H9 (cell line): Measurements from ENCODE around the gene RHNO1. TPM values are rescaled to one million over a fixed set of nuclear protein-coding genes. Genes with fewer than 3 reads are reported as not detected.
A peak's percentile ranks its signal among the peaks of the same experiment; 100 is the strongest.

Experiments
- DNase-seq: peaks from one replicate; pipeline ENCODE4 v3.0.0-alpha.2; 2017
- H2AFZ ChIP-seq: one replicate; pipeline ENCODE4 v1.6.1; 2013; ENCODE audit warnings: mild to moderate bottlenecking, low read length, control low read depth, moderate library complexity
- H2AK5ac ChIP-seq: 2 replicates; pipeline ENCODE4 v1.6.1; 2013; ENCODE audit warnings: low read length, control low read depth, mixed read lengths; ENCODE audit not compliant: insufficient read length
- H2BK120ac ChIP-seq: one replicate; pipeline ENCODE4 v1.6.1; 2013; ENCODE audit warnings: low read depth, mild to moderate bottlenecking, low read length, control low read depth, inconsistent platforms; ENCODE audit not compliant: poor library complexity, severe bottlenecking
- H2BK12ac ChIP-seq: 2 replicates; pipeline ENCODE4 v1.6.1; 2013; ENCODE audit warnings: low read length, control low read depth, mixed read lengths, low read depth; ENCODE audit not compliant: insufficient read length
- H2BK15ac ChIP-seq: 2 replicates; pipeline ENCODE4 v1.6.1; 2013; ENCODE audit warnings: low read depth, low read length, control low read depth
- H2BK20ac ChIP-seq: one replicate; pipeline ENCODE4 v1.6.1; 2013; ENCODE audit warnings: low read depth, mild to moderate bottlenecking, low read length, control low read depth, inconsistent platforms; ENCODE audit not compliant: poor library complexity, severe bottlenecking
- H2BK5ac ChIP-seq: 2 replicates; pipeline ENCODE4 v1.6.1; 2013; ENCODE audit warnings: low read length, control low read depth, mixed read lengths; ENCODE audit not compliant: insufficient read length
- H3K14ac ChIP-seq: 2 replicates; pipeline ENCODE4 v1.6.1; 2013; ENCODE audit warnings: low read length, control low read depth; ENCODE audit not compliant: insufficient read depth
- H3K18ac ChIP-seq: 2 replicates; pipeline ENCODE4 v1.6.1; 2013; ENCODE audit warnings: low read depth, mild to moderate bottlenecking, mixed read lengths, low read length, control low read depth; ENCODE audit not compliant: insufficient read length
- H3K23ac ChIP-seq: 2 replicates; pipeline ENCODE4 v1.6.1; 2013; ENCODE audit warnings: low read length, control low read depth, mixed read lengths, low read depth; ENCODE audit not compliant: insufficient read length
- H3K23me2 ChIP-seq: 2 replicates; pipeline ENCODE4 v1.6.1; 2013; ENCODE audit warnings: low read depth, mild to moderate bottlenecking, mixed read lengths, low read length, control low read depth; ENCODE audit not compliant: insufficient read length, poor library complexity, severe bottlenecking
- H3K27ac ChIP-seq: 2 replicates; pipeline ENCODE4 v1.5.1; 2013; ENCODE audit warnings: low read length, control low read depth, mixed read lengths, low read depth; ENCODE audit not compliant: insufficient read length
- H3K27me3 ChIP-seq: 2 replicates; pipeline ENCODE4 v1.6.1; 2013; ENCODE audit warnings: low read length, control low read depth, inconsistent platforms; ENCODE audit not compliant: insufficient read depth
- H3K4ac ChIP-seq: 2 replicates; pipeline ENCODE4 v1.6.1; 2013; ENCODE audit warnings: low read depth, mild to moderate bottlenecking, control low read depth, inconsistent platforms, low read length, moderate library complexity
- H3K4me1 ChIP-seq: 2 replicates; pipeline ENCODE4 v1.6.1; 2013; ENCODE audit warnings: low read length, control low read depth, inconsistent platforms; ENCODE audit not compliant: insufficient read depth
- H3K4me2 ChIP-seq: 2 replicates; pipeline ENCODE4 v1.6.1; 2013; ENCODE audit warnings: low read length, control low read depth, mixed read lengths; ENCODE audit not compliant: insufficient read length, insufficient read depth
- H3K56ac ChIP-seq: 2 replicates; pipeline ENCODE4 v1.6.1; 2013; ENCODE audit warnings: low read depth, mild to moderate bottlenecking, mixed read lengths, low read length, control low read depth; ENCODE audit not compliant: insufficient read length
- H3K79me1 ChIP-seq: 2 replicates; pipeline ENCODE4 v1.6.1; 2013; ENCODE audit warnings: low read depth, mild to moderate bottlenecking, moderate library complexity, low read length, control low read depth, inconsistent platforms; ENCODE audit not compliant: insufficient read depth, poor library complexity, severe bottlenecking
- H3K79me2 ChIP-seq: 2 replicates; pipeline ENCODE4 v1.6.1; 2013; ENCODE audit warnings: low read length, control low read depth, inconsistent platforms; ENCODE audit not compliant: insufficient read depth
- H3K9ac ChIP-seq: 2 replicates; pipeline ENCODE4 v1.6.1; 2013; ENCODE audit warnings: low read length, control low read depth, mixed read lengths; ENCODE audit not compliant: insufficient read length; ENCODE audit errors: extremely low read depth
- H3K9me3 ChIP-seq: one replicate; pipeline ENCODE4 v1.6.1; 2013; ENCODE audit warnings: low read depth, low read length, inconsistent platforms; ENCODE audit not compliant: control insufficient read depth
- H3T11ph ChIP-seq: one replicate; pipeline ENCODE4 v1.6.1; 2013; ENCODE audit warnings: mild to moderate bottlenecking, low read length, control low read depth, inconsistent platforms
- H4K20me1 ChIP-seq: one replicate; pipeline ENCODE4 v1.6.1; 2013; ENCODE audit not compliant: control insufficient read depth, insufficient read length, insufficient read depth
- H4K5ac ChIP-seq: 2 replicates; pipeline ENCODE4 v1.6.1; 2013; ENCODE audit warnings: low read depth, mild to moderate bottlenecking, mixed read lengths, low read length, control low read depth; ENCODE audit not compliant: insufficient read length
- H4K8ac ChIP-seq: replicated peaks from 2 replicates; pipeline ENCODE4 v1.6.1; 2013; ENCODE audit warnings: low read length, control low read depth, mixed read lengths, low read depth; ENCODE audit not compliant: insufficient read length
- H4K91ac ChIP-seq: 2 replicates; pipeline ENCODE4 v1.6.1; 2013; ENCODE audit warnings: low read depth, mild to moderate bottlenecking, moderate library complexity, mixed read lengths, low read length, control low read depth; ENCODE audit not compliant: insufficient read length
- H3K27ac Mint-ChIP-seq, 3 experiments: 2 replicates in 2 of 3; 3 replicates in 1 of 3; pipeline ENCODE4 v1.8.0; 2020 to 2021; ENCODE audit warnings: mixed read lengths in 3 of 3, mild to moderate bottlenecking in 1 of 3, moderate library complexity in 1 of 3
- H3K27me3 Mint-ChIP-seq: 2 replicates; pipeline ENCODE4 v1.8.0; 2021; ENCODE audit warnings: low read depth, mild to moderate bottlenecking, moderate library complexity, mixed read lengths
- H3K36me3 Mint-ChIP-seq, 3 experiments: 2 replicates in 2 of 3; 3 replicates in 1 of 3; pipeline ENCODE4 v1.8.0; 2020 to 2021; ENCODE audit warnings: low read depth in 3 of 3, mixed read lengths in 3 of 3; ENCODE audit not compliant: insufficient read depth in 1 of 3
- H3K4me1 Mint-ChIP-seq, 2 experiments: 2 replicates each; pipeline ENCODE4 v1.8.0; 2020; ENCODE audit warnings: mixed read lengths in 2 of 2
- H3K4me3 Mint-ChIP-seq, 2 experiments: 2 replicates in 1 of 2; 3 replicates in 1 of 2; pipeline ENCODE4 v1.8.0; 2020 to 2021; ENCODE audit warnings: mild to moderate bottlenecking in 2 of 2, mixed read lengths in 2 of 2, moderate library complexity in 1 of 2
- H3K9me3 Mint-ChIP-seq, 2 experiments: 2 replicates in 1 of 2; 3 replicates in 1 of 2; pipeline ENCODE4 v1.8.0; 2020; ENCODE audit warnings: mild to moderate bottlenecking in 2 of 2, mixed read lengths in 2 of 2, moderate library complexity in 1 of 2
- CTCF ChIP-seq: fragments of 200-600 bp; sonication (generic); conservative IDR thresholded peaks from 3 replicates; pipeline ENCODE4 v1.8.0; 2021; ENCODE audit warnings: antibody characterized with exemption, mild to moderate bottlenecking
- WGBS: extraction: QIAGEN DNeasy Blood & Tissue Kit; methylation state at CpG from one replicate; pipeline ENCODE4 v1.1.7; 2013; ENCODE audit warnings: missing lambda C conversion rate, low lambda C conversion rate, mixed read lengths; ENCODE audit not compliant: insufficient read length; ENCODE audit errors: extremely low coverage; 5-methylcytosine and 5-hydroxymethylcytosine counted together
- total RNA-seq: library from RNA; stranded (reverse); gene quantifications from 2 replicates; pipeline ENCODE4 v1.2.1, GENCODE V29; 2021

RHNO1 gene
- total RNA-seq, 1 experiment from 2014 or later = 36.7 TPM

- WGBS = no CpG with 5 or more reads among the region's 42 CpGs
- Histone ChIP-seq H3K56ac (no peak overlapping the region), H2BK15ac (no peak overlapping the region), H4K5ac (no peak overlapping the region), H3K4ac (no peak overlapping the region), H3K79me2 (0 out of 2 replicates have a peak, but pooled peaks cover 1% of the 10 kb centered on the region), H4K91ac (no peak overlapping the region), H3K27ac (no peak overlapping the region), H2BK5ac (no peak overlapping the region), H3K9ac (no peak overlapping the region), H2BK120ac (no peak overlapping the region), H2AK5ac (no peak overlapping the region), H3K4me2 (peak overlapping the region; percentile 60), H2AFZ (no peak overlapping the region), H3T11ph (no peak overlapping the region), H4K8ac (no peak overlapping the region), H3K14ac (no peak overlapping the region), H3K4me1 (no peaks in the 10 kb centered on the region), H3K23me2 (peaks cover 5% of the 10 kb centered on the region), H3K27me3 (no peaks in the 10 kb centered on the region), H3K23ac (no peak overlapping the region), H2BK20ac (no peak overlapping the region), H3K79me1 (peaks cover 2% of the 10 kb centered on the region), H3K9me3 (no peaks in the 10 kb centered on the region), H3K18ac (no peak overlapping the region), H2BK12ac (no peak overlapping the region), H4K20me1 (peaks cover 3% of the 10 kb centered on the region)
- Mint-ChIP-seq H3K36me3 (peaks cover 8 to 25% (median 21%) of the 10 kb centered on the region in 3 experiments), H3K27ac (peak overlapping the region; percentile 87 to 89 (median 88); a peak in 6 of 7 replicates), H3K27me3 (0 out of 2 replicates have a peak, but pooled peaks cover 3% of the 10 kb centered on the region), H3K9me3 (no peaks in the 10 kb centered on the region), H3K4me1 (peaks cover 10 to 16% of the 10 kb centered on the region in 2 experiments), H3K4me3 (peak overlapping the region; percentile 89 to 97)
- DNase-seq = peak; percentile 76
- TF ChIP-seq CTCF = no peak
These were observed 14.4 kb downstream of the RHNO1 start for GRCh38 chr12:2891240-2892053.
